AG09309 (cell line): ENCODE measurements around the gene MSH2.
"Not testable (repeated sequence)": the region's sequence is repeated elsewhere in the genome, so short reads cannot be mapped to it uniquely, and the experiment has no call there.

ENCODE experiments used
- DNase-seq: peaks from one replicate; pipeline ENCODE4 v3.0.0-alpha.2; 2010; ENCODE audit warnings: low read depth
- H3K4me3 ChIP-seq: 2 replicates; pipeline ENCODE4 v1.5.1; 2011; ENCODE audit warnings: mild to moderate bottlenecking, low read depth, low read length, moderate library complexity; ENCODE audit not compliant: control insufficient read depth
- TF ChIP-seq, protein P1 (sequence below): IDR thresholded peaks from 2 replicates; pipeline ENCODE4 v1.5.1; 2011; ENCODE audit warnings: mild to moderate bottlenecking, low read depth, low read length, inconsistent platforms; ENCODE audit not compliant: insufficient read depth, control insufficient read depth; ENCODE audit errors: missing control alignments

MSH2 gene

DNA sequence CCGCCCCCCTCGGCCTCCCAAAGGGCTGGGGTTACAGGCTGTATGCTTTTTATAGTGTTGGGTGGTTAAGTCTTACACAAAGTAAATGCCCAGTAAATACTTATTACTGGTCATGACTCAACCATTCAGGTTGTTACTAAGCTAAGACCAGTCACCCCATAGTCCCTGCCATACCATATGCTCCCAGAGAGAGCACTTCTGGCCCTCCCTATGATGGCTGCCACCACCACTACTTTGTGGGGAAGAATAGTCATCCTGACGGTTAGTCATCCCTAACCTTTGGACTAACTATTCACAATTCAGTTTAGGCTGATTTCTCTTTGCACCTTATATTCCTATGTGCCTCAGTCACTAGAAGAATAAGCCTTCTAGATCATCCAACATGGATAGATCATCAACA, 42.0 kb upstream of the MSH2 start:
- TF ChIP-seq, protein P1, sequence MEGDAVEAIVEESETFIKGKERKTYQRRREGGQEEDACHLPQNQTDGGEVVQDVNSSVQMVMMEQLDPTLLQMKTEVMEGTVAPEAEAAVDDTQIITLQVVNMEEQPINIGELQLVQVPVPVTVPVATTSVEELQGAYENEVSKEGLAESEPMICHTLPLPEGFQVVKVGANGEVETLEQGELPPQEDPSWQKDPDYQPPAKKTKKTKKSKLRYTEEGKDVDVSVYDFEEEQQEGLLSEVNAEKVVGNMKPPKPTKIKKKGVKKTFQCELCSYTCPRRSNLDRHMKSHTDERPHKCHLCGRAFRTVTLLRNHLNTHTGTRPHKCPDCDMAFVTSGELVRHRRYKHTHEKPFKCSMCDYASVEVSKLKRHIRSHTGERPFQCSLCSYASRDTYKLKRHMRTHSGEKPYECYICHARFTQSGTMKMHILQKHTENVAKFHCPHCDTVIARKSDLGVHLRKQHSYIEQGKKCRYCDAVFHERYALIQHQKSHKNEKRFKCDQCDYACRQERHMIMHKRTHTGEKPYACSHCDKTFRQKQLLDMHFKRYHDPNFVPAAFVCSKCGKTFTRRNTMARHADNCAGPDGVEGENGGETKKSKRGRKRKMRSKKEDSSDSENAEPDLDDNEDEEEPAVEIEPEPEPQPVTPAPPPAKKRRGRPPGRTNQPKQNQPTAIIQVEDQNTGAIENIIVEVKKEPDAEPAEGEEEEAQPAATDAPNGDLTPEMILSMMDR: no peak
- H3K4me3 ChIP-seq: no peak overlapping the region
- DNase-seq: peak; percentile 61

- not testable (repeated sequence) for DNase-seq, H3K4me3 ChIP-seq
These were observed 41.3 kb upstream of the MSH2 start for GRCh38 chr2:47361505-47362229.

DNA sequence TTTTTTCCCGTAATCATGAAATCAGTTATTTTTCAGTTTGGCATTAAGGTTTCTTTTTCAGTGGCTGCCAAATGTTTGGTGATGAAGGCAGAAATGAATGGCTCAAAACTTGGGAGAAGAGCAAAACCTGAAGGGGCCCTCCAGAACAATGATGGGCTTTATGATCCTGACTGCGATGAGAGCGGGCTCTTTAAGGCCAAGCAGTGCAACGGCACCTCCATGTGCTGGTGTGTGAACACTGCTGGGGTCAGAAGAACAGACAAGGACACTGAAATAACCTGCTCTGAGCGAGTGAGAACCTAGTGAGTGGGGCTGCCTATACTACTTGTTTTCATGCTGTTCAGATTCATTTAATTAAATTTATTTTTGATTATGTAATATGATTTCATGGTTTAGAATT, 29.2 kb upstream of the MSH2 start:
- TF ChIP-seq, protein P1: no peak
- H3K4me3 ChIP-seq: no peak overlapping the region
- DNase-seq: no peak

DNA sequence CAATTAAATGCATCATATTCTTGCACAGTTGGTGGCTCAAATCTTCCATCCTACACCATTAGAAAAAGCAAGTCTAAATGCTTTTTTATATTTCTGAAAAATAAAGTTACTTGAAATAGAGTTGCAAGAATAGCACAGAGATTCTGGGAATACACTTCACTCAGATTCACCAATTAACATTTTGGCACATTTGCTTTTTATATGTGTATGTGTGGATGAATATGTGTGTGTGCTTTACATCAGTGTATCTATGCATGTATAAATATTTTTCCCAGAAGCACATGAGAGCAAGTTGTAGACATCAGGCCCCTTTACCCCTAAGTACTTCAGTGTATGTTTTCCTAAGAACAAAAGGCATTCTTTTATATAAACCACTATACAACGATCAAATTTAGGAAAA, 27.6 kb upstream of the MSH2 start:
- DNase-seq: no peak
- H3K4me3 ChIP-seq: no peak overlapping the region
- TF ChIP-seq, protein P1: no peak

DNA sequence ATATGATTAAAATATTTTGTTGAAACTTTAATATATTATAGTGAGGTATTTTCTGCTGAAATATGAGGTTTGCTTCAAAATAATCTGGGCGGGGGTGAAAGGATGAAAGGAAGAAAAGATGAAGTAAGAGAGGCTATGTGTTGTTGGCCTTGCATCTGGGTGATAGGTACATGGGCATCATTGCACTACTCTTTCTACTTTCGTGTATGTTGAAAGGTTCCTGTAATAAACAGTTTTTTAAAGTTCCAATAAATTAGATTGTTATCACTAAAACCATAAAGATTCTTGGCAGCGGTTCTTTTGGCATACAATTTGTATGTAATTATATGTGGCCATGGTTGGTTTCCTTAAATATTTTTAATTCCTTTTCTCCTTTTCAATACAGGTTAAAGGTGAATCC, 23.6 kb upstream of the MSH2 start:
- DNase-seq: no peak
- TF ChIP-seq, protein P1: no peak
- H3K4me3 ChIP-seq: no peak overlapping the region

GRCh38 chr2:47381408-47381807, 21.5 kb upstream of the MSH2 start:
- no peak for DNase-seq
- TF ChIP-seq, protein P1: no peak
- no peak overlapping the region for H3K4me3 ChIP-seq

- no peak for DNase-seq
- TF ChIP-seq, protein P1: no peak
- H3K4me3 ChIP-seq: no peak overlapping the region
These were observed 16.4 kb upstream of the MSH2 start for GRCh38 chr2:47386551-47386950.
